Endothelial cell of umbilical vein (primary cell): ENCODE measurements around the gene KLB. TPM values are rescaled to one million over a fixed set of nuclear protein-coding genes. Genes with fewer than 3 reads are reported as not detected.
A peak's percentile ranks its signal among the peaks of the same experiment; 100 is the strongest.
"Not testable (repeated sequence)": the region's sequence is repeated elsewhere in the genome, so short reads cannot be mapped to it uniquely, and the experiment has no call there.

Experiments used
- BruUV-seq: library from RNA; stranded (reverse); fragments of 400-500 nt; replicated peaks from 2 replicates; lab custom pipeline; 2021; lab: Mats Ljungman, UMichigan
- CTCF ChIA-PET: fragments of 300-600, 350-600 bp; sonication (Branson Sonifier 250); formaldehyde crosslinking; loops from one replicate; lab custom pipeline; 2021; ENCODE audit warnings: antibody characterized with exemption, inconsistent platforms; lab: Charles Lee
- POLR2A ChIA-PET: fragments of 300-600, 350-600 bp; sonication (Branson Sonifier 250); formaldehyde crosslinking; loops from one replicate; lab custom pipeline; 2021; ENCODE audit warnings: antibody characterized with exemption, inconsistent platforms; lab: Charles Lee
- DNase-seq: peaks from one replicate; pipeline ENCODE4 v3.0.0-alpha.2; 2011; ENCODE audit warnings: low read depth, low spot score
- FAIRE-seq: peaks from 2 replicates; lab custom pipeline; 2011; peaks lifted over from hg19 to GRCh38; lab: Jason Lieb, UNC
- H2AFZ ChIP-seq: 2 replicates; pipeline ENCODE4 v1.6.0; 2012; ENCODE audit warnings: low read depth, low read length, control low read depth, inconsistent platforms
- H3K27ac ChIP-seq: 2 replicates; pipeline ENCODE4 v1.5.1; 2011; ENCODE audit warnings: low read depth, mild to moderate bottlenecking, control low read depth, low read length, moderate library complexity; ENCODE audit not compliant: insufficient read depth
- H3K27me3 ChIP-seq, 2 experiments: 2 replicates each; pipeline versions ENCODE4 v1.6.0 to v1.6.1; 2011; ENCODE audit warnings: low read length in 2 of 2, mixed read lengths in 1 of 2; ENCODE audit not compliant: control insufficient read depth in 2 of 2, insufficient read depth in 2 of 2
- H3K36me3 ChIP-seq, 2 experiments: 2 replicates in 1 of 2; 3 replicates in 1 of 2; pipeline ENCODE4 v1.5.1; 2011; ENCODE audit warnings: low read length in 2 of 2, mild to moderate bottlenecking in 1 of 2, moderate library complexity in 1 of 2; ENCODE audit not compliant: control insufficient read depth in 2 of 2, insufficient read depth in 2 of 2; ENCODE audit errors: extremely low read depth in 1 of 2
- H3K4me1 ChIP-seq: 3 replicates; pipeline ENCODE4 v1.5.1; 2011; ENCODE audit warnings: mild to moderate bottlenecking, low read length; ENCODE audit not compliant: control insufficient read depth, insufficient read depth; ENCODE audit errors: extremely low read depth
- H3K4me2 ChIP-seq: 2 replicates; pipeline ENCODE4 v1.6.1; 2011; ENCODE audit warnings: low read length, control low read depth, mixed read lengths; ENCODE audit not compliant: insufficient read depth
- H3K4me3 ChIP-seq, 3 experiments: fragments of 200-600 bp in 1 of 3; sonication (generic), shearing (Covaris generic) in 1 of 3; replicated peaks in 1 of 3; 2 replicates each; pipeline ENCODE4 v1.5.1; 2011 to 2016; ENCODE audit warnings: control low read depth in 3 of 3, low read length in 3 of 3, mild to moderate bottlenecking in 2 of 3, inconsistent platforms in 1 of 3, low read depth in 1 of 3, moderate library complexity in 1 of 3; ENCODE audit not compliant: insufficient read depth in 1 of 3
- H3K79me2 ChIP-seq: 2 replicates; pipeline ENCODE4 v1.6.0; 2012; ENCODE audit warnings: low read length, inconsistent platforms; ENCODE audit not compliant: control insufficient read depth, insufficient read depth
- H3K9ac ChIP-seq: replicated peaks from 2 replicates; pipeline ENCODE3; 2011; ENCODE audit warnings: low read length, control low read depth; ENCODE audit not compliant: insufficient read depth; ENCODE audit errors: extremely low read depth
- H3K9me1 ChIP-seq: replicated peaks from 3 replicates; pipeline ENCODE4 v1.6.0; 2011; ENCODE audit warnings: mild to moderate bottlenecking, low read length; ENCODE audit not compliant: control insufficient read depth, insufficient read depth; ENCODE audit errors: extremely low read depth
- H3K9me3 ChIP-seq: replicated peaks from 2 replicates; pipeline ENCODE4 v1.5.1; 2012; ENCODE audit warnings: low read length, inconsistent platforms; ENCODE audit not compliant: control insufficient read depth, insufficient read depth
- H4K20me1 ChIP-seq: replicated peaks from 2 replicates; pipeline ENCODE3; 2011; ENCODE audit warnings: mild to moderate bottlenecking, low read length; ENCODE audit not compliant: control insufficient read depth, insufficient read depth; ENCODE audit errors: extremely low read depth
- CTCF ChIP-seq, 2 donors: IDR thresholded peaks; 1 replicate in 1 of 2; 2 replicates in 1 of 2; pipeline ENCODE4 v1.5.1; 2011; ENCODE audit warnings: low read length in 2 of 2, mild to moderate bottlenecking in 2 of 2, moderate library complexity in 2 of 2, control low read depth in 1 of 2, inconsistent platforms in 1 of 2, low read depth in 1 of 2; ENCODE audit not compliant: insufficient read depth in 1 of 2; ENCODE audit errors: extremely low read depth in 1 of 2
- EZH2 ChIP-seq: IDR thresholded peaks from 2 replicates; pipeline ENCODE4 v1.6.1; 2012; ENCODE audit warnings: borderline replicate concordance, low read depth, mild to moderate bottlenecking, moderate library complexity, low read length, inconsistent platforms; ENCODE audit not compliant: severe bottlenecking
- FOS ChIP-seq: IDR thresholded peaks from 2 replicates; pipeline ENCODE4 v1.6.1; 2011; ENCODE audit warnings: mild to moderate bottlenecking, low read length, moderate library complexity, borderline replicate concordance; ENCODE audit not compliant: insufficient read depth
- GATA2 ChIP-seq: IDR thresholded peaks from 2 replicates; pipeline ENCODE4 v1.7.0; 2011; ENCODE audit warnings: low read depth, mild to moderate bottlenecking, moderate library complexity, mixed read lengths, low read length; ENCODE audit not compliant: insufficient read length, insufficient read depth
- JUN ChIP-seq: IDR thresholded peaks from 2 replicates; pipeline ENCODE4 v1.6.1; 2011; ENCODE audit warnings: borderline replicate concordance, low read depth; ENCODE audit not compliant: insufficient read length, insufficient read depth
- MAX ChIP-seq: IDR thresholded peaks from 2 replicates; pipeline ENCODE4 v1.6.1; 2011; ENCODE audit not compliant: insufficient read depth, insufficient read length
- MYC ChIP-seq: IDR thresholded peaks from one replicate; pipeline ENCODE4 v1.6.1; 2011; ENCODE audit warnings: mild to moderate bottlenecking, low read depth, low read length
- POLR2A ChIP-seq: IDR thresholded peaks from 2 replicates; pipeline ENCODE4 v1.6.1; 2012; ENCODE audit warnings: low read depth, mild to moderate bottlenecking, control low read depth, low read length
- POLR2AphosphoS5 ChIP-seq: IDR thresholded peaks from 2 replicates; pipeline ENCODE4 v1.6.1; 2012; ENCODE audit warnings: low read depth, mild to moderate bottlenecking, control low read depth, low read length, moderate library complexity; ENCODE audit not compliant: insufficient read depth
- dilution Hi-C: fragments of 300-500 bp; cut with MboI; formaldehyde crosslinking; loops from one replicate; pipeline ENCODE4 v1.15.0; 2019; ENCODE audit warnings: low sequenced_read_pairs; ENCODE audit not compliant: extremely low pct_ligation_motif_present
- intact Hi-C: fragments of 100-400 bp; cut with micrococcal nuclease; formaldehyde crosslinking; loops from one replicate; pipeline ENCODE4 v1.10.0; 2022
- polyA plus RNA-seq, 4 experiments: library from polyadenylated mRNA; depleted of rRNA in 3 of 4; stranded (reverse) in 3 of 4; unstranded in 1 of 4; fragments of >200 nt; gene quantifications; 2 replicates each; pipeline versions ENCODE4 v1.2.1 to v1.2.3, GENCODE V29; 2011 to 2012; ENCODE audit warnings: missing spikeins in 1 of 4
- total RNA-seq: library from RNA; stranded (reverse); gene quantifications from 2 replicates; pipeline ENCODE4 v1.2.3, GENCODE V29; 2021

KLB gene
- total and polyA plus RNA-seq, 2 donors (not counting 3 experiments of a cell fraction or from before 2014, with no cell fraction given), result 0.01 TPM; not detected in 1

GRCh38 chr4:39410415-39410814 is 3.7 kb downstream of the KLB start:
- intact Hi-C loops, result no loop called here
- no TSS peak for BruUV-seq
- Histone ChIP-seq H4K20me1 (no peaks in the 10 kb centered on the region), H3K4me3 (no peak overlapping the region), H3K27me3 (no peaks in the 10 kb centered on the region), H3K9ac (no peak overlapping the region), H3K36me3 (no peaks in the 10 kb centered on the region), H3K27ac (no peak overlapping the region), H3K79me2 (no peaks in the 10 kb centered on the region), H3K4me2 (no peak overlapping the region), H3K9me1 (no peaks in the 10 kb centered on the region), H2AFZ (no peak overlapping the region), H3K4me1 (no peaks in the 10 kb centered on the region), H3K9me3 (no peaks in the 10 kb centered on the region)
- POLR2A ChIA-PET, result no interaction called here
- FAIRE-seq (no peak), DNase-seq (peak; percentile 38)
- dilution Hi-C loops, result no loop called here
- CTCF ChIA-PET, result interaction anchor here (0.6 to 1.8 kb wide), 10 partner anchors 9 to 651 kb away, joined by 3 to 8 read pairs (median 3); no protein-coding TSS in a partner anchor
- TF ChIP-seq EZH2 (no peak), MAX (no peak), POLR2A (no peak), JUN (no peak), MYC (no peak), POLR2AphosphoS5 (no peak), FOS (no peak), GATA2 (no peak), CTCF (IDR thresholded peaks at IDR 0.05; ENCODE audit: extremely low read depth in 1 of 2, insufficient read depth in 1 of 2, low read depth in 1 of 2, low read length in 2 of 2) (no peak)

GRCh38 chr4:39411561-39411960 is 4.8 kb downstream of the KLB start:
- intact Hi-C loops, H3K27me3 ChIP-seq, H2AFZ ChIP-seq, H3K4me2 ChIP-seq, DNase-seq, H3K27ac ChIP-seq, H3K36me3 ChIP-seq, H3K4me3 ChIP-seq, dilution Hi-C loops, H3K9ac ChIP-seq, BruUV-seq, H4K20me1 ChIP-seq, FAIRE-seq, H3K9me3 ChIP-seq, H3K4me1 ChIP-seq, POLR2A ChIA-PET, H3K79me2 ChIP-seq, H3K9me1 ChIP-seq: not testable (repeated sequence)
- CTCF ChIA-PET, result interaction anchor here (0.6 to 1.8 kb wide), 5 partner anchors 8 to 509 kb away, joined by 3 to 8 read pairs (median 3); no protein-coding TSS in a partner anchor
